Measurements from ENCODE around the gene NMRK1.

The NMRK1 gene

DNA sequence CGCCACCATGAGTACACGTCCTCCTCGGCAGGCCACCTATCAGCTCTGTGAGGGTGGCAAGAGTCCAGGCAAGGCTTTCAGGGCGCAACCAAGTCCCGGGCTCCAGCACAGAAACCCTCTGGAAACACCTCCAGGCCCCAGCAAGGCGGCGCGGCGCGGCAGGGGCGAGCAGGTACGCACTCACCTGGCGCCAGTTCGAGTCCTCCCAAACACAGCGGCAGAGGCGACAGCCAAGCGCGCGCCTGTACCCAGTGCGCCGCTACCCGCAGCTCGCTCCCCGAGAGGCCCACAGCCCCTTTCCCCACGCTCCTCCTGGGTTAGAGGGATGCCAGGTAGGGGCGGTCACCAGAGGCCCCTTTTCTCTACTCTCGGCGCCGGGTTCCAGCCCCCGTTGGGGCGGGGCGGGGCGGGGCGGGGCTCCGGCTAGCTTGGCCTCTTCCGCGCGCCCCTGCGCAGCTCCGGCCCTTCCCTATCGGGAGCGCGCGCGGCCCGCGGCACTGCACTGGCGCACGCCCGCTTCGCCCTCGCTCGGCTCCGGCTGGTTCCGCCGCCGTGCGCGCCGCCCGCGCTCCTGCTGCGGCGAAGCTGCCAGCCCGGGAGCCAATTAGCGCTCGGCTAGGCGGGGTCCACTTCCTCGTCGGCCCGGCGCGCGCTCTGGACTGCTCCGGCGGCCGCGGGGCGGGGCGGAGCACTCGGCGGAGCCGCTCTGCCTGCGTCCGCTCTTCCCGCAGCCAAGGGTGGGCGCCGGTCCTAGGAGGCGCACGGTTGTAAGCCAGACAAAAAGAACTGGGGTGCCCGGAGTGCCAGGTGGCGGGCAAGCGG, at the start of gene NMRK1, which contains the start of gene OSTF1:
Gene NMRK1 (minus strand): TSS at position 332 of the 822 bp plus-strand sequence. CDS start 5,040 bp downstream, outside the sequence.
Gene OSTF1 (plus strand): TSS at position 691 of the 822 bp plus-strand sequence. CDS start 179 bp downstream, outside the sequence.
- DNase-seq, result peak; percentile 95

GRCh38 chr9:75134495-75134894, 46.5 kb upstream of the NMRK1 start:
- no peak for DNase-seq

DNA sequence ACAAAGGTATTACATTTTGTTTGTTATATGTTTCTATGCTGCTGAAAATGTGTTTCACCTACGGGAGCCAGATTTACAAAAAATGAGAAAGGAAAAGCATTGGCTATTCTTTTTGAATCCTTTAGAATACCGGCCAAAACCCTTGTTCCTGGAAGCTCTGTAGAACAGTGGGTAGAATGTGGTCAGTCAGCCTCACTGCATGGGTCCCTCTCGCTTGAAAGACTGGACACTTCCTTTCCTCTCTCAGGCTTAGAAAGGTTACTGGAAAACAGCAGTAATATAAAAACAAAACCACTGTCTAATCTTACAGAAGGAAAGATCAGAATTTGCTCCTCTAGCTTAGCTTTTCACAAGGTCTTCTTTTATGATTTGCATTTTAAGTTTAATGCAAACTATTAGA, 45.4 kb upstream of the NMRK1 start:
- no peak for DNase-seq

GRCh38 chr9:75132244-75132643, 44.3 kb upstream of the NMRK1 start:
- DNase-seq, result no peak

- DNase-seq, result no peak
These were observed 43.7 kb upstream of the NMRK1 start for GRCh38 chr9:75131700-75132099.

GRCh38 chr9:75130621-75131230, 42.8 kb upstream of the NMRK1 start:
- DNase-seq, result no peak

- DNase-seq, result no peak
These were observed 42.2 kb upstream of the NMRK1 start for GRCh38 chr9:75130172-75130571.

- DNase-seq, result no peak
These were observed 40.6 kb upstream of the NMRK1 start for GRCh38 chr9:75128535-75128934.

- DNase-seq, result no peak
These were observed 35.7 kb upstream of the NMRK1 start for GRCh38 chr9:75123696-75124095.

DNA sequence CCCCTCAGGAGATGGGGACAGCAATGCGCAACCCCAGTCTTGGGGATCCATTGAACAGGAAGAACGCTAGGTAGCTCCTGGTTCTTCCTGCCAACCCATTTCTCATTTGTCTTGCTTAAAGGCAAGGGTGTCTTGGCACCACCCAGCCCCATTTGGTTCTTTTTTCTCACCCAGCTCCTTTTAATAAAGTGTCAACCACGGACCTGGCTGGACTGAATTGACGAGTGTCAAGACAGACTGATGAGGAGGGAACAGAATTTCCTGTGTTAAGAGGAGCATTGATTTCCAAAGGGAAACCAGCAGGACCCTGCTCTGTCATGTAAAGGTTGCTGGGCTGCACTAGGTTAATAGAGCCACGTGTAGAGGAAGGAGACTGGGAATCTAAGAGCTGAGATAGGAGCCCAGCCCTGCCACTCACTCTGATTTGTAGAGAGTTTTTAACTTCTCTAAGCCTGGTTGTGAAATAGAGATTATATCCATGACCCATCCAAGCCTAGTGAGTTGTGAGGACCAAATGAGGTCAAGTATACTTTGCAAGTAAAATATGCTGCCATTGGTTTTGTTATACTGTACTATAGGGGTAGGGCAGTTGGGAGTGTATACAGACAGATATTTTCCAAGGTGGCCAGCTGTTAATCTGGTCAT, 34.1 kb upstream of the NMRK1 start:
- DNase-seq, result no peak

GRCh38 chr9:75120686-75121085, 32.7 kb upstream of the NMRK1 start:
- DNase-seq, result no peak

- no peak for DNase-seq
These were observed 29.6 kb upstream of the NMRK1 start for GRCh38 chr9:75117564-75117963.

DNA sequence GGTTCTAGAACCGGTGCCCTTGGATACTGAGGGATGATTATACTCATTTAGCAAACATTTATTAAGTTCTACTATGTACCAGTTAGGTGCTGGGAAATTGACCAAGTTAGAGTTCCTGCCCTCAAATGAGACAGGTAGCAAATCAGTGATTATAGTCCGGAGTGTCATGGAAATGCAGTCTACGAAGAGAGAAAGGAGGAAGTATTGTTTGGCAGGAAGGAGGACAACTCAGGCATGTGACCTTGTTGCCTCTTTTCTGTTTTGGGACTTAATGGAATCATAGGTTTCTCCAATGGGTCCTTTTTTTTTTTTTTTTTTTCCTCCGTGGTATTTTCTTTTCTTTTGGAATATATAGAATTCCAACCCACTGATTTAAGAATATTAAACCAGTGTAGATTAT, 28.4 kb upstream of the NMRK1 start:
- DNase-seq, result no peak

- no peak for DNase-seq
These were observed 24.8 kb upstream of the NMRK1 start for GRCh38 chr9:75112789-75113188.

DNA sequence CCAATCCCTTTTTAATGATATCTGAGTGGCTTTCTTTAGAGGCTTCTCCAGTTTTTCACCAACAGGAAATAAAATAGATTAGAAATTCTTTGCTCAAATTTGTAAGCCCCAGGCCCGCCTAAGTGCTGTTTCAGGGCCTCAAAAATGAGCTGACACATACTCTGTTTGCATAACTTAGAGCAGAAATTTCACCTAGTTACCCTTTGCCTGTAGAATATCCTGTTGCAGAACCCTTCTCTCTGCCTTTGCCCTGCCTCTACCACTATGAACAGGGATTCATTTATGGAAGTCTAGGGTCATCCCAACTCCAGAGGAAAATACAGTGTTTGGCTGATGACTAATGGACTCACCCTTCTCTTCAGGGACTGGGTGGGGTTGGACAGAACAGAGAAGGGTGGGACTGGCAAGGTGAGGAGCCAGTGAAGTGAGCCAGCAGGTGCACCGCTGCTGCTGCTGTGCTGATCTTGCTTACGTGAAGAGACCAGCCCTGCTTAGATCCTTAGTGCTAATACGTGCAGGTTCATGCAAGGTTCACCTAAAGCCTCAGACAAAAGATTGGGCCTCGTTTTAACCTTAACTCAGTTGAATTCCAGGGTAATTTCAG, 23.2 kb upstream of the NMRK1 start:
- DNase-seq, result no peak

DNA sequence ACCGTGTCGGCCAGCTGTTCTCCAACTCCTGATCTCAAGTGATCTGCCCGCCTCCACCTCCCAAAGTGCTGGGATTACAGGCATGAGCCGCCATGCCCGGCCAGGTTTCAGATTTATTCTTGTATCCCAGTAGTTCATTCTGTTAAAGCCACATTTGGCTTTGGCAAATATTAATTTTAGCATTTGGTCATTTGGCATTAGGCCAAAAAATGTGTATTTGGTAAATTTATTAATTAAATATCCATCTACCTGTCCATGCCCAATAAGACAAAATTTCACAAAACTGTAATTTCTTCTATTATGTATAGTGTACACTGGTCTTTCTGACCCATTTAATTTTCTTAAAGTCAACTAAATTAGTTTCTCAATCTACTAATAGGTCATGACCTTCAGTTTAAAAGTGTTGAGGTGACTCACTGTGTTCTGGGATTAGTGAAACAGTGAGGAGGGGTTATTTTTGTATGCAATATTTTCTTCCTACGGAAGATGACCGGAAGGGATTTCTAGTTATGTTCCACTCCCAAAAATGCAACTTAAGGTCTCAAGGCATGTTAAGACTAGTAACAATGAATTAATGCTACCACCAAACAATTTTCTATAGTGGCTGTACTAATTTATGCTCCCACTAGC, 21.4 kb upstream of the NMRK1 start:
- no peak for DNase-seq

GRCh38 chr9:75108571-75108970, 20.6 kb upstream of the NMRK1 start:
- no peak for DNase-seq

- DNase-seq, result no peak
These were observed 18.9 kb upstream of the NMRK1 start for GRCh38 chr9:75106857-75107256.

DNA sequence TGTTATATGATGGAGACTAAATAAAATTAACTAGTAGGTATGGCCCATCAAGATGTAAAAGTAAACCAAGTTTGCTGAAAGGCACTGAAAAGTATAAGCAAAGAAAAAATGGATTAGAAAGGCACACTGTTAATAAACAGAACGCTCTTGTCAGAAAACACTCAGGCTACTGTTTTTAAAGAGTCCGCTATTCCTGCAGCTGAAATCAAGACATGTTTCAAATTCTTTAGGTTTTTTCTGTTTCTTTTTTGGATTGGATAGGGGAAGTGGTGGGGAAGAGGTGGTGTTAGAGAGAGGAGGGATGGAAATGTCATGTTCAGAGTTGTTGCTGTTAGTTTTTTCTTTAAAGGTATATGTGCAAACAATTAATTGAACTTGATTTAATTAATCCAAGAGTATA, 17.9 kb upstream of the NMRK1 start:
- DNase-seq, result no peak

DNA sequence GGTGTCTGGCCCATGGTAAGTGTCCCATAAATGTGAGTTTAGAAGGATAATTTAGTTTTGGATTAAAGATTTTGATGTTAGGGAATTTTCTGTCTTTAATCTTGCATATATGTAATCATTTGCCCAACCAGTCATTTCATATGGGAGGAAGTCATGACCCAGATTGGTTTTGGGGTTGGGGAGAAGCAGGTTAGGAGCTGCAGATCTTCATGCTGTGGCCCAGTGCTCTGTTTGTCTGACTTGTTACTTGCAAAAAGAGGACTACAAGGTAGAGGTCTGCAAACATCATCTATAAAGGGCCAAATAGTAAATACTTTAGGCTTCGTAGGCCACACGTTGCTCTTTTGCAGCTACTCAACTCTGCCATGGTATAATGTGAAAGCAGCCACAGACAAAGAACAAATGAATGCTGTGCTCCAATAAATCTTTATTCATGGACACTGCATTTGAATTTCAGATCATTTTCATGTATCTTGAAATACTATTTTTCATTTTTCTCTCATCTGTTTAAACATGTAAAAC, 17.1 kb upstream of the NMRK1 start:
- DNase-seq, result no peak

GRCh38 chr9:75104607-75105006, 16.7 kb upstream of the NMRK1 start:
- DNase-seq, result no peak

GRCh38 chr9:75102177-75102790, 14.3 kb upstream of the NMRK1 start:
- no peak for DNase-seq

All from NCI-H1092 treated with DMSO at 0.1 percent for 48 hours (cell line).